H4 (cell line): Measurements from ENCODE around the gene UROD. TPM values are rescaled to one million over a fixed set of nuclear protein-coding genes. Genes with fewer than 3 reads are reported as not detected.
A peak's percentile ranks its signal among the peaks of the same experiment; 100 is the strongest.
"Not testable (repeated sequence)": the region's sequence is repeated elsewhere in the genome, so short reads cannot be mapped to it uniquely, and the experiment has no call there.

ENCODE experiments used
- DNase-seq: peaks from one replicate; pipeline ENCODE4 v3.0.0-alpha.2; 2015; ENCODE audit warnings: low spot score
- total RNA-seq: library from RNA; depleted of rRNA; stranded (reverse); fragments of >200 nt; shearing (Covaris generic); gene quantifications from 2 replicates; pipeline ENCODE4 v1.2.3, GENCODE V29; 2014; rRNA removed

The UROD gene
- 125 and 128 TPM in 2 replicates for total RNA-seq

DNA sequence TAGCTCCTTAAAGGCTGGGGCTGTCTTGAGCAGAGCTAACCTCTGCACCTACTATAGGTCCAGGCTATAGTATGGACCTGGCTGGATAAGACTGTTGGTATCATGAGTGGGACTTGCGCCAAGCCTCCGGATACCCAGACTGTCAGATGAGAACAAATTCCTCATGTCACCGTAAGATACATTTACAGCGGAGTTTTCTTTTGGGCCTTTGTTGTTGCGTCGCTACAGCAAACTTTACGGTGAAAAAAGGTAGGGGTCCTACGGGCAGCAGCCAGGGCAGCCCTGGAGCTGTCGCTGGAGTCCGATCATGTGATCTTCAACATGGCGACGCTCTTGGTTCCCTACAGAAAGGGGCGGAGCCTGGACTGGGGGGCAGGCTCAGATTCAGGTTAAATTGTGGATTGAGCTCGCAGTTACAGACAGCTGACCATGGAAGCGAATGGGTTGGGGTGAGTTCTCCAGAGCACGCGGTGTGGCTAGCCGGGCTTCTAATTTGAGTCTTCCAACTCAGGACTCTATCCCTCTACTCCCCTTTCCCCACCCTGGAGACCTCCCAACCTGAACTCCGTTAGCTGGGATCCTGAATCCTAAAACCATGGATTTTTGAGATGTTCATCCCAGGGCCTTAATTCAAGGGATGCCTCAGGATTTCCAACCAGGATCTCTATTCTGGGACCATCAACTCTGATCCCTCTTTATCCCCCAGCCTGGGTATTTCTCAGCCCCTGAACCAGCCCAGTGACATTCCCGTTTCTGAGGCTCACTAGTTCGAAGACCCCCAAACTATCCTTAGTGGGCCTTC, at the start of gene UROD:
UROD (plus strand) TSS at position 418 of the 802 bp plus-strand sequence; CDS start at position 430, 12 bp downstream.
- DNase-seq = peak; percentile 98

DNA sequence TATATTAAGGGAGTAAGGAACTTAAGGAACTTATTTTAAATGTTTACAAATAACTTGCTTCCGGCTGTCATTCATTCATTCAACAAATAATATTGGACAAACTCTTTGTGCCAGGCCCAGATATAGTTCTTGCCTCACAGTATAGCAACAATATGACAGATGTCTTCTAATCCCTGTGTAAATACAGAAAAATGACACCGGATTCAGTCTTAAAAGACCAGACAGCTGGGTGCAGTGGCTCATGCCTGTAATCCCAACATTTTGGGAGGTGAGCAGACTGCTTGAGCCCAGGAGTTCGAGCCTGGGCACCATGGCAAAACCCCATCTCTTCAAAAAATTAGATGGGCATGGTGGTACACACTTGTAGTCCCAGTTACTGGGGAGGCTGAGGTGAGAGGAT, 49.3 kb upstream of the UROD start:
- DNase-seq = no peak

DNA sequence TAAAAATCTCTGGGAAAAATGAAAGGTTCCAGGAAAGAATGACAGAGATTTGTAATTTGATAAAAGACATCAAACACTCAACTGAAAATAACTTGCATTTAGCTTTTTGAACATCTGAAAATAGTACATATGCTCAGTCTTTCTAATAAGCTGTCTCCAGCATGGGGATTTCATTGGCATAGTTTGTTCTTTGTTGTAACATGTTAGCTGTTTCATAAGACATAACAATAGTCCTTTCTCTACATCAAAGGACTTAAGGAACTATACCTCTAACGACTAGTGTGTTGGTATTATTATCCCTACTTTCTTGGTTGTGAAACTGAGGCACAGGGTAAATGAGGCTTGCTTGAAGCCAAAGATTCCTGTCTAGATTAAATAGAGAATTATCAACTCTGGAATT, 47.7 kb upstream of the UROD start:
- DNase-seq = no peak

DNA sequence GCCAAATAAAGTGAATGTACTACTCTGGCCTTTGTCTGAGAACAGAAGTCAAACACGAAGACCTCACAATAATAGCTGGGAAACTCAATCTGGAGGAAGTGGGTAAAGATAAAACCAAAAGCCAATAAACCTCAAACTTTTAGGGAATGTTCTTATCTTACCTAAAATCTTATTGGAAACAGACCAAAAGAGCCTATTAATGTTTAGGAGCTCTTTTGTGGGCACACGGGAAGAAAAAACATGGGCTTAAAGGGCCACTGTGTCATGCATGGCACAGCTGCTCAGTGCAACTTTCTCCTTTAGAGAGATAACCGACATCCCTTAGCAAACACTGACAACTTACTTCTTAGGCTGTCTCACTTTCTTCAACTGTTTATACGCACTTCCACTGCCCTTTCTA, 41.7 kb upstream of the UROD start:
- DNase-seq = peak; percentile 96

DNA sequence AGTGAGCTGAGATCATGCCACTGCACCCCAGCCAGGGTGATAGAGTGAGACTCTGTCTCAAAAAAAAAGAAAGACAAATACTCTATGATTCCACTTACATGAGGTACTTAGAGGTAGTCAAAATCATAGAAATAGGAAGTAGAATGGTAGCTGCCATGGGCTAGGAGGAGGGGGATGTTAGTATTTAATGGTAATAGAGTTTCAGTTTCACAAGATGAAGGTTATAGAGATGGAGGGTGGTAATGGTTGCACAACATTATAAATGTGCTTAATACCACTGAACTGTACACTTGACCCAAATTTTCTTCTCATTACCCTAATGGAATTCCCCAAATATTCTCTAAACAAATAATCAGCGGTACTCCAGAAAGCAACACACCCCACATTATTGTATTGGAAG, 38.4 kb upstream of the UROD start:
- DNase-seq = no peak

DNA sequence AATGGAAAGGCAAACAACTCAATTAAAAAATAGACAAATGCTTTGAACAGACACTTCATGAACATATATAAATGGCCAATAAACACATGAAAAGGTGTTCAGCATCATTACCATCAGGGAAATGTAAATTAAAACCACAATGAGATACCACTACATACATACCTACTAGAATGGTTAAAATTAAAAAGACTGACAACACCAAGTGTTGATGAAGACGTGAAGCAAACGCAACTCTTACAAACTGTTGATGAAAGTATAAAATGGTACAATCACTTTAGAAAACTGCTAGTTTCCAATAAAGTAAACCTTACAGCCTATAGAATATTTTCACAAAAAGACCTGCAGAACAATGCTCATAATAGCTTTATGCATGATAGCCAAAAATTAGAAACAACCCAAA, 35.8 kb upstream of the UROD start:
- DNase-seq = no peak

DNA sequence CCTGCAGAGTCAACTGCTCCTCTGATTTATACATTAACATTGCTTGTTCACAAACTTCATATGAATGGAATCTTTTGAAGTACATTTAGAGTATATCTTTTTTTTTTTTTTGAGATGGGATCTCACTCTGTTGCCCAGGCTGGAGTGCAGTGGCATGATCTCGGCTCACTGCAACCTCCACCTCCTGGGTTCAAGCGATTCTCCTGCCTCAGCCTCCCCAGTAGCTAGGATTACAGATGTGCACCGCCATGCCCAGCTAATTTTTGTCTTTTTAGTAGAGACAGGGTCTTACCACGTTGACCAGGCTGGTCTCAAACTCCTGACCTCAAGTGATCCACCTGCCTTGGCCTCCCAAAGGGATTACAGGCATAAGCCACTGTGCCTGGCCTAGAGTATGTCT, 34.7 kb upstream of the UROD start:
- DNase-seq = not testable (repeated sequence)

DNA sequence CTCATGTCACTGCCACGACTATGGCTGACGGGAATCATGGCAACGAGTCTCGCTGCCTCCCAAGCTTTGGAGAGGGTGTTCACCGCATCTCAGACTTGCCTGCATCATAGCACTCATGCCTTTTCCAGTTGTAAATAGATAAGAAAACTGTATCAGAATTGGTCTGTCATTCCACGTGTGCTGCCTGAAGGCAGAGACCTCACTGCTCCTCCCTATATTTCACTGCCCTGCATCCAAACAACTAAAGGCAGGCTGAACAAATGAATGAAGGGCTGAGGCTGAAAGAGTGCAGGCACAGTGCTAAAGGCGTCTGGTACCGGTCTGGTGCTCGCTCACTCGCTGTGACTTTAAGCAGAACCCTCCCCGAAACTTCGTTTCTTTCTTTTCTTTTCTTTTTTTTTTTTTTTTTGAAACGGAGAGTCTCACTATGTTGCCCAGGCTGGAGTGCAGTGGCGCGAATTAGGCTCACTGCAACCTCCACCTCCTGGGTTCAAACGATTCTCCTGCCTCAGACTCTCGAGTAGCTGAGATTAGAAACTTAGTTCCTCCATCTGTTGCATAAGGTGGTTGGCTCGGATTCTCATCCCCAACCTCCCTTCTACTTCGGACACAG, 26.2 kb upstream of the UROD start:
- DNase-seq = no peak

DNA sequence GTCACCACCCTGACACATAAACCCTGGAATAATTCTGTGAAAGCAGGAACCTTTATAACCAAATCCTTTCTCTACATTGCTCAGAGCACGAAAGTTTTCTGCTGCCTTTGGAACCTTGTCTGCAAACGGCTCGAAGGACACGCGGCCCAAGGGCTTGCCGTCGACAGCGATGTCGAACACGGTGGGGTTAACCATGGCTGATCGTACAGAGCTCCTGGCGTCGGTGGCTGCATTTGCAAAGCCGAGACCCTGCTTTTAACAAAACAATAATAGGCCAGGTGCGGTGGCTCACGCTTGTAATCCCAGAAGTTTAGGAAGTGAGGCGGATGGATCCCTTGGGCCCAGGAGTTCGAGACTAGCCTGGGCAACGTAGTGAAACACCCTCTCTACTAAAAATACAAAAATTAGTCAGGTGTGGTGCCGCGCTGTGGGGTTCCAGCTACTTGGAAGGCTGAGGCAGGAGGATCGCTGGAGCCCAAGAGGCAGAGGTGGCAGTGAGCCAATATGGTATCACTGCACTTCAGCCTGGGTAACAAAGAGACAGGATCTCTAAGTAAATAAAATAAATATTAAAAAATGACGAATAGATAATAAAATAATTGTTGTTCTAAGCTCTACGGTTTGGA, 23.4 kb upstream of the UROD start:
- no peak for DNase-seq

DNA sequence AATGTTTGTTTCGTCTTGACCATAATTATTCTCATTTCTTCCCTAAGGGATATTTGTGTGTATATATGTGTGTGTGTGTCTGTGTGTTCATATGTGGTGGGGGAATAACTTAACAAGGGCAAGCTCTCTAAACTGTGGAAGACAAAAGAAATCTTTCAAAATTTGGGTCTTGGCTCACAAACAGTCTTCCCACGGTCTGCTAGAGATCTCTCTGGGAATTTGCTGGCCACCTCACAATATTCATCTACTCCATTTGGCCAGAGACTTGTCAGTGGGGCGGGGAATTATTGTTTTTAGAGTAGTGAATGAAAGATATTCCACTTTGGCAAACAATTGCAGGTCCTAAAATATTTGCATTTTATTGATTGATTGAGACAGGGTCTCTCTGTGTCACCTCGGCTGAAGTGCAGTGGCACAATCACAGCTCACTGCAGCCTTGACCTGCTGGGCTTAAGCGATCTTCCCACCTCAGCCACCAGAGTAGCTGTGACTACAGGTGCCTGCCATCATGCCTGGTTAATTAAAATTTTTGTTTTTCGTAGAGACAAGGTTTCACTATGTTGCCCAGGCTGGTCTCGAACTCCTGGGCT, 17.6 kb upstream of the UROD start:
- DNase-seq = no peak

DNA sequence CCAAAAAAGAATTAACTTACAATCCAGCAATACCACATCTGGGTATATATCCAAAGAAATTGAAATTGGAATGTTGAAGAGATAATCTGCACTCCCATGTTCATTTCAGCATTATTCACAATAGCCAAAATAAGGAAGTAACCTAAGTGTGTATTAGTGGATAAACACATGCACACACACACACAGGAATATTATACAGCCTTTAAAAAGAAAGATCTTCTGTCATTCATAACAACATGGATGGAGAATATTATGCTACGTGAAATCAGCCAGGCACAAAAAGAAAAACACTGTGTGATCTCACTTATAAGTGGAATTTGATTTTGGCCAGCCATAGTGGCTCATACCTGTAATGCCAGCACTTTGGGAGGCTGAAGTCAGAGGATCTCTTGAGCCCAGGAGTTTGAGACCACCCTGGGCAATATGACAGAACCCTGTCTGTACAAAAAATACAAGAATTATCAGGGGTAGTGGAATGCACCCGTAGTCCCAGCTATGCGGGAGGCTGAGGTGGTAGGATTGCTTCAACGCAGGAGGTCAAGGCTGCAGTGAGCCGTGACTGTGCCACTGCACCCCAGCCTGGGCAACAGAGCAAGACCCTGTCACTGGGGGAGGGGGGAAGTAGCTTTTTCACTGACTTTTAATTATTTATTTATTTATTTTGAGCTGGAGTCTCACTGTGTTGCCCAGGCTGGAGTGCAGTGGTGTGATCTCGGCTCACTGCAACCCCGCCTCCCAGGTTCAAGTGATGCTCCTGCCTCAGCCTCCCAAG, 16.4 kb upstream of the UROD start:
- DNase-seq = no peak

DNA sequence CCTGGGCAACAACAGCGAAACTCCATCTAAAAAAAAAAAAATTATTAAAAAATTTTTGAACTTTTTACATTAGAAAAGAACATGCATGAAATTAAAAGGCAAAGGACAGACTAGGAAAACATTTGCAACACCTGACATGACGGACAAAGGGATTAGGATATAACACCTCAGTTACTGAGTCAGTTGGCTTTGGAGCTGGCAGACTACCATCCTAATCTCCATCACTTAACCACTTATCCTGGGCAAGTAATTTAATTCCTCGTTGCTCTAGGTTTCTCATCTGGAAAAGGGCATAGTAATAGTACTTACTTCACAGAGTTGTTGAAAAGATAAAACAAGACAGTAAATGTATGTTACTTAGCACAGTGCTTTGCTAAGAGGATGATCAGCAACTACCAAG, 12.8 kb upstream of the UROD start:
- DNase-seq = no peak

DNA sequence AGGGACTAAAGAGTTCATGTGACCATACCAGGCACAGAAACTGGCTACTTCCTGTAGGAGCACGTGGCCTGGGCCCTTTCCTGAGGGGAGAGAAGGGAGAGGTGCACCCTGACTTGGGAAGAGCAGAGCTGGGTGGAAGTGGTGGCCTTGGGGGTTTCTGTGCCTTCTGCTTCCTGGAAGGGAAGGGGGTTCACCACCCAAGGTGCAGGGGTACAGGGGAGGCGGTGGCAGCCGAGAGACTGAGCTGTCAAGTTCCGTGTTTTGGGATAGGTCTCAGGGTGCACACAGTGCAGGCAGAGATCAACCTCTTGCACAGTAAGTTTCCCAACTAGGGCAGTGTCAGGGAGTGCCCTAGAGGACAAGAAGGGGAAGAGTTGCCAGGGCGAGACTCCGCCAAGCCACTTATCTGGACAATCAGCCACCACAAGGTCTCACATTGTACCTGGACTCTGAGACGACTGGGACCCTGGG, 11.0 kb upstream of the UROD start:
- DNase-seq = no peak

DNA sequence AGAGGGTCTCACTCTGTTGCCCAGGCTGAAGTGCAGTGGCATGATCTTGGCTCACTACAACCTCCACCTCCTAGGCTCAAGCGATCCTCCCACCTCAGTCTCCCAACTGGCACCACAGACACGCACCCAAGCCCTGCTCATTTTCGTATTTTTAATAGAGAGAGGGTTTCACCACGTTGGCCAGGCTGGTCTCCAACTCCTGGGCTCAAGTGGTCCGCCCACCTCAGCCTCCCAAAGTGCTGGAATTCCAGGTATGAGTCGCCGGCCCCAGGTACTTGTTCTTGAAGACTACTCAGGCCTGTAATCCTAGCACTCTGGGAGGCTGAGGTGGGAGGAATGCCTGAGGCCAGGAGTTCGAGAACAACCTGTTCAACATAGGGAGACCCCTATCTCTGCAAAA, 10.5 kb upstream of the UROD start:
- DNase-seq = not testable (repeated sequence)

DNA sequence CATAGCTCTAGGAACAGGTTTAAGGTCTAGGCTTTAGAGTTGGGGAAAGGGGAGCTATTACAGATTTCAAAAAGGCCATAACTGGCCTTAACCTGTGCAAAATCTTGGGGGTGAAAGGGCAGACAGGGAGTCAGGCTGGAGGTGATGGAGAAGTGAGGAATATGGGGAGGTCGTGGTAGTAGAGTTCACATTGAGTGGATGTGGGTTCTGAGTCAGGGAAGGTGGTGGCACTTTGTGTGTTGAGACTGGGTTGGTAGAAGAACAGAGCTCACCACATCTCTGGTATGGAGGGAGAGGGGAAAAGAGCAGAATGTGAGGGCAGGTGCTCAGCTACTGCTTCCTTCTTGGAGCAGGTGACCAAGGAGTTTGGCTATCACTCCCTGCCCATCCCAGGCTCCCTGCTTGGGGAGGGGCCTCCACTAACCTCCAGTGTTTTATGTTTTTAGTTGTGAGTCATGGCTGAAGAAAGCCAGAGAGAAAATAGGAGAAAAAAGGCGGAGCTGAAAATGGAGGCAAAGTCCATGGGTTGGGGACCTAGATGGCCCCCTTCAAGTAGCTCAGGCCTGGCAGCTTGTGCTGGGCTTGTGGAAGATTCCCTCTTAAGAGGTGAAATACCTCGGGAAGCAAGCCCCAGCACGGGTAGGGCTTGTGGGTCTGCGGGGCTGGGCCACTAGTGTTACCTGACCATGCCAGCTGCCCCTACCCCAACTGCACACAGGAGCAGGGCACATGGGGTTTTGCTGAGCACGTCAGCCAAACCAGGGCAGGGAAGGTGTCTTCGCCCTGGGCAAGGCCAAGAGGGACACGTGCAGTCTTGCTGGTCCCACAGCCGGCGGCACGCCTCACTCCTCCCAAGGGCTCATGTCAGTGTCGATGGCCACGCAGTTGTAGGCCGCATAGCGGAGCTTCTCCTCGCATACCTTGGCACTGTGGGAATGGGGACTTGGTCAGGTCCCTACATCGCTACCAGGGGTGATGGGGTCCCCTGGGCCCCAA, 9.1 kb upstream of the UROD start:
- no peak for DNase-seq

DNA sequence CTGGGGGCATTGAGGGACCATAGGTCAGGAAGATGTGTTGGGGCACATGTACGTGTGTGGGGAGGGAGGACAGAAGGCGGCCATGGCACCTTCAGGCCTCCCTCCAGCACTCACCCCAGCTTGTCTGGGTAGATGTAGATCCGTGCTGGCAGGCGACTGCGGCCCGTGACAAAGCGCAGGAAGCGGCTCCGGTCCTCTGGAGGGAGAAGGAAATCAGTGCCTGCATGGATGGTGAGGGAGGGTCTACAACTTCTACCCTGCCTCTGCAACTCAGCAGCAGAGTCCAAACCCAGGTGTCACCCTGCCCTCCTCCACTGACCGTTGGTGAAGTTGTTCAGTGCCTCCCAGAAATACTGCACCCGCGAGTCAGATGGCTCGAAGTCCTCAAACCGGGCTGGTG, 8.3 kb upstream of the UROD start:
- no peak for DNase-seq

DNA sequence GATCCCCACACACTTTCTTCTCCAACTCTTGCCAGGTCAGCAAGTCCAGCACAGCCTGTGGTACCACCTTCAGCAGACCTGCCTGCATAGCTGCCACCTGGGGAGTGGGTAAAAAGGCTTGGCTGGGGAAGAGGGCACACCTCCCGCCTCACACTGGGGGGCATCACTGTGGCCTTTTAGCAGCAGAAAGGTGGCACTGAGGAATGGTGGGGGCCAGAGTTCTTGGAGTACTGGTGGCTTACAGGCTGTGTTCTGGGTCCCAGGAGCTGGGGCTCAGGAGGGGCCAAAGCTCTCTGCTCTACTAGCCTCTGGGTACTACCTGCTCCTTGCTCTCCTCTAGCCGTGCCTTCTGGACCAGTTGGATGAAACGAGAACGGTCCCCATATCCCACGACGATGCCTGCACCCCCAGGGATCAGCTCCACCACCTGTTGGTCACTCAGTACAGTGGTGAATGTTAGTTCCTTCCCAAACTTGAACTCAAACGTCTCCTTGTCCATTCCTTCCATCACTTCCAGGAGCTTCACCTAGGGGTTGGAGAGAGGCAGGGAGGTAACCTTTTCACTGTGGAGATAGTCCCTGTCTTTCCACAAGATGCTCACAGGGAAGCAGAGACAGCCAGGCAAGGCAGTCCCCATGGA, 7.7 kb upstream of the UROD start:
- DNase-seq = no peak

DNA sequence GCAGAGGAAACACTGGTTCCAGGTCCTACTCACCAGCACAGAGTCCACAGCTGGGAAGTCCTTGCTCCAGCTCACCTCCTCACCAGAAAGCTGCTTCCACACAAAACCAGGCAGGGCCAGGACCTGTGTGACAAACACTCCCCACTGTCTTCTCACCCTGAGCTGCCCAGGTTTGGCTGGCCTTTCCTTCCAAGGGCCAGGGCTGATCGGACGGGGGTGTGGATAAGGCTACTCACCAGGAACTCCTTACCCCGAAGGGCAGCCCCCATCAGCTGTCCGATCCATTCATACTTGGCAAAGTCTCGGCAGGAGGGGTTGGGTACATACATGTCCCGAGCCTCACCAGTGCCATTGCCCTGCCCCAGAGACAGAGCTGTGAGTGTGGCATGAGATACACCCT, 6.3 kb upstream of the UROD start:
- DNase-seq = no peak

DNA sequence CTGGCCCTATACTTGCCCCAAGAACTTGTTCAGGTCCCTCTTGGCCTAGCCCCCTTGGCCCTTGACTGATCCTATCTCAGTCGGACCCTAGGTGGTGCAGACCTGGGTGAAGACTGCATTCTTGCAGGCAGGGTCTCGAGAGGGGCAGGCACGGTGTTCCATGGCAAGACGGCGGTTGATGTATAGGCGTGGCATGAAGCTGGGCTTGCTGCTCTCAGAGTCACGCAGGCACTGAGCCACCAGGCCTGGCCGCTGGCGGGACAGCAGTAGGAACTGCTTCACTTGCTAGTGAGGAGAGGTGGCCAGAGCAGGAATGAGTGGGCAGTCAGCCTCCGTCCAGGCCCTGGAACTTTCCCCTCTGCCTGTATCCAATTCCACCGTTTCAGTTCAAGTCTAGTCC, 4.7 kb upstream of the UROD start:
- no peak for DNase-seq

DNA sequence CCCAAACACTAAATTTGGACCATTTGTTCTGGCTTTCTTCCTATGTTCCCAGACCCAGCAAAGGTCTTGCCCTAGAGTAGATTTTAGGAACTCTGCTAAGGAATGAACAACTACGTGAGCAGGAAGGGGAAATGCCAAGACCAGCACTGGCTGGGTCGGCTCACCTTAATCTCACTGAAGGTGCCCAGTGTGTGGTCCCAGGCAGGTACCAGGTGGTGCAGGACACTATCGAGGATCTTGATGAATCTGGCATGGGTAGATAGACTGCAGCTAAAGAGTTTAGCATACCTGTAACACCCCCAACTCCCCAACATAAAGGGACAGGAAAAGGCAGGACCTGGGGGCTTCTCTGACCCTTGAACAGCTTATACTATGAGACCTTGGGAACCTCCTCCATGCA, 4.0 kb upstream of the UROD start:
- no peak for DNase-seq
